DMS79 (cell line): ENCODE results near the gene TMEM131.
"Not testable (repeated sequence)": the region's sequence is repeated elsewhere in the genome, so short reads cannot be mapped to it uniquely, and the experiment has no call there.

Experiments
- DNase-seq: peaks from one replicate; lab custom pipeline; 2025; lab: John Stamatoyannopoulos, UW

Gene TMEM131

GRCh38 chr2:97956753-97957152 is 39.0 kb downstream of the TMEM131 start:
- DNase-seq = not testable (repeated sequence)

DNA sequence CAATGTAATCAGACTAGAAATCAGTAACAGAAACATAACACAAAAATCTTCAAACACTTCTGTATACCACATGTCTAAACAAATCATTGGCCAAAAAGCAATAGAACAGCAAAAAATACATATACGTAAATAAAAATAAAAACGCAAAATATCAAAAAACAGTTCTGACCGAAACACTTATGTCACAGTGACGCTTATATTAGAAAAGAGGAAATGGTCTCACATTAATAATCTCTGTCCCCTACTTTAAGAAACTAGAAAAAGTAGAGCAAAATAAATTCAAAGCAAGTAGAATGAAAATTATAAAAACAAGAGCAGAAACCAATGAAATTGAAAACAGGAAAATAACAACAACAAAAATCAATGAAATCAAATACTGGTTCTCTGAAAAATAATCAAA is 41.9 kb downstream of the TMEM131 start:
- DNase-seq = no peak

DNA sequence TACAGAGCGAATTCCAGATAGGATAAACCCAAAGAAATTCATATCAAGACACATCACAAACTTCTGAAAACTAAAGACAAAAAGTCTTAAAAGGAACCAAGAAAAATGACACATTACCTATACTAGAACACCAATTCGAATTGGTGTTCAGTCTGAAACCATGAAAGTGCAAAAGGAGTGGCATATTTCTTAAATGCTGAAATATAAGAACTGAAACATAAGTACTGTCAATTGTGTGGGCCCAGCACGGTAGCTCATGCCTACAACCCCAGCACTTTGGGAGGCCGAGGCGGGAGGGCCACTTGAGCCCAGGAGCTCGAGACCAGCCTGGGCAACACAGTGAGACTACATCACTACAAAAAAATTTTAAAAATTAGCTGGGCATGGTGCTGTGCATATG is 43.4 kb downstream of the TMEM131 start:
- no peak for DNase-seq

- DNase-seq = no peak
Observed at GRCh38 chr2:97951155-97951680, 44.5 kb downstream of the TMEM131 start.

- no peak for DNase-seq
Observed at GRCh38 chr2:97950329-97951154, 45.2 kb downstream of the TMEM131 start.

GRCh38 chr2:97948926-97949325 is 46.8 kb downstream of the TMEM131 start:
- DNase-seq = no peak

- no peak for DNase-seq
Observed at GRCh38 chr2:97945791-97946190, 50.0 kb downstream of the TMEM131 start.

DNA sequence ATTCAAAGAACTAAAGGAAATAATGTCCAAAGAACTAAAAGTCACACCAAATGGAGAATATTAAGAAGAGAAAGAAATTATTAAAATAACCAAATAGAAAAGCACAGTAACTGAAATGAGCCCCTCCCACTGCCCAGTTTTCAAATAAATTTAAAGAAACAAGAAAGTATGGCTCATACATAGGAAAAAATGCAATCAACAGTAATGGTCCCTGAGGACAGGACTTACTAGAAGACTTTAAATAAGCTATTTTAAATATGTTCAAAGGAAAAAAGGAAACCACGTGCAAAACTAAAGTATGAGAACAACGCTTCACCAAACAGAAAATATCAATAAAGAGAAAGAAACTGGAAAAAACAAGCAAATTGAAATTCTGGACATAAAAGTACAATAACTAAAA is 58.9 kb downstream of the TMEM131 start:
- DNase-seq = no peak

DNA sequence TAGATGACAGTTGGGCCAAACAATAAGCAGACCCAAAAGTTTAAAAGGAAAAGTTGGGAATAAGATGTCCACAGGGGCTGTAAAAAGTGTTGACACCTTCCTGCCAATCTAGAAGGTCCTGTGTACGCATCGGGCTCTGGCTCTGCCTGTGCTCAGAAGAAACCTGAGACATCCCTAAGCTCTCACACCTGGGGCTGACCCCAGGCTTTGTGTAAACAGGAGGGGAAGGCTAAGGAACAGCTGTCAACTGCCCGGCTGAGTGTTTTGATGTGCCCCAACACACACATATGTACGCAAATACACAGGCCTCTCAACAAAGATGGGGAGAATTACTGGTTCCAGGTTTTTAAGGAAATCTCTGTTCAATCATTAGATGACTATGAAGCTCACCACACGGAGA is 59.5 kb downstream of the TMEM131 start:
- peak; percentile 72 for DNase-seq

- DNase-seq = no peak
Observed at GRCh38 chr2:97935719-97936161, 60.0 kb downstream of the TMEM131 start.

DNA sequence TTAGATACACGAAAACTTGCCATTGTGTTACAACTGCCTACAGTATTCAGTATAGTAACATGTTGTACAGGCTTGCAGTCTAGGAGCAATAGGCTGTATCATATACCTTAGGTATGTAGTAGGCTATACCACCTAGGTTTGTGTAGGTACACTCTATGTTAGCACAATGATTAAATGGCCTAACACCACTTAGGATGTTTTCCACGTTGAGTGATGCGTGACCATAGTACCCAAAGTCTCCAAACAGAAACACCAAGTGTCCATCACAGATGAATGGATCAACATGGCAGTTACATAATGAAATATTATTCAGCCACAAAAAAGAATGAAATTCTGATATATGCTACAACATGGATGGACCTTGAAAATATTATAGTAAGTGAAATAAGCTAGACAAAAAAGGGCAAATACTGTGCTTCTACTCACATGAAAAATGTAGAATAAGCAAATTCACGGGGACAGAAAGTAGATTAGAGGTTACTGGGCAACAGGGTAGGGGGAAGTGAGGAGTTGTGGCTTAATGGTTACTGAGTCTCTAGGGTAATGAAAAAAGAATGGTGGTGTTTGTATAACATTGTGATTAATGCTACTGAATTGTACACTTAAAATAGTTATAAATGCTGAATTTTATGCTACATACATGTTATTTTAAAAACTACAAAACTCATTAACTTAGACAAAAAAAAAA is 62.6 kb downstream of the TMEM131 start:
- DNase-seq = no peak

DNA sequence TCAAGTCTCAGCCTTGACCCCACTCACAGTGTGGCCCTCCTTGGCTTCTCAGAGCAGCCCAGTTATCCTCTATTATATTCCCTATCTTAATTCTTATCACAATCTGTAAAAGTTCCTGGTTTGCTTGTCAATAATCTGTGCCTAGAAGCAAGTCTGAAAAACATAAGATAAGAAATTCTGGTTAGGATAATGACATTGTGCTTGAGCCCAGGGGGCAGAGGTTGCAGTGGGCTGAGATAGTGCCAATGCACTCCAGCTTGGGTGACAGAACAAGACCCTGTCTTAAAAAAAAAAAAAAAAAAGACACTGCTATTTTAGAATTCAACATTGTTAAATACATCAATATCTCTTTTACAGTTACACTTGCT is 63.9 kb downstream of the TMEM131 start:
- DNase-seq = no peak

- DNase-seq = no peak
Observed at GRCh38 chr2:97931118-97931857, 64.5 kb downstream of the TMEM131 start.

GRCh38 chr2:97928591-97928990 is 67.2 kb downstream of the TMEM131 start:
- DNase-seq = no peak

DNA sequence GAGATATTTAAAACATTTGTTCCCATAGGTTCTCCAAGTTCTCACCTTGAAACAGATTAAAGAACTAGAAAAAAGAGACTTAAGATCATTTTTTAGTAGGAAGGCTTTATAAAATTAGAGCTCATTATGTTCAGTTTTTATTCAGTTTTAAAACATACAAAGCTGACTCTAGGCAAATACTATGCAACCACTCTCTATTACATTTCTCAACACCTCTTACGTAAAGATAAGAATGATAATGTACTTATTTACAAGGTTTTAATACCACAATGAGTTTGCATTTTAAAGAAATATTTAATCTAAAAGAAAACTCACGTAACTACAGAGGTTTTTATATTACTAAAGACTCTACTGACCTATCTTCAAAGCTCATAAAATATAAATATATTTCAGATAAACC is 68.8 kb downstream of the TMEM131 start:
- no peak for DNase-seq

DNA sequence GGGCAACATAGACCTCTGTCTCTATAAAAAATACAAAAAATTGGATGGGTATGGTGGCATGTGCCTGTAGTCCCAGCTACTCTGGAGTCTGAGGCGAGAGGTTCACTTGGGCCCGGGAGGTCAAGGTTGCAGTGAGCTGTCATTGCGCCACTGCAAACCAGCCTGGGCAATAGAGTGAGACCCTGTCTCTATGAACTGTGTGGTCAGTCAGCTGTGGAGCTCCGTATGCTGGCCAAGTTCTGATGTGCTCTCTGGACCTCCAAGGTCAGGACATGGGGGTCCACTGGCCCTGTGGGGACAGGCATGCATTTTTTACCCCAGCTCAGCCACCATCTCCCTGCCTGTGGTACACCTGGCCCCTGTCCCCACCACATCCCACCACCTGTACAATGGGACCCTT is 71.6 kb downstream of the TMEM131 start:
- no peak for DNase-seq

GRCh38 chr2:97919858-97920257 is 75.9 kb downstream of the TMEM131 start:
- no peak for DNase-seq

DNA sequence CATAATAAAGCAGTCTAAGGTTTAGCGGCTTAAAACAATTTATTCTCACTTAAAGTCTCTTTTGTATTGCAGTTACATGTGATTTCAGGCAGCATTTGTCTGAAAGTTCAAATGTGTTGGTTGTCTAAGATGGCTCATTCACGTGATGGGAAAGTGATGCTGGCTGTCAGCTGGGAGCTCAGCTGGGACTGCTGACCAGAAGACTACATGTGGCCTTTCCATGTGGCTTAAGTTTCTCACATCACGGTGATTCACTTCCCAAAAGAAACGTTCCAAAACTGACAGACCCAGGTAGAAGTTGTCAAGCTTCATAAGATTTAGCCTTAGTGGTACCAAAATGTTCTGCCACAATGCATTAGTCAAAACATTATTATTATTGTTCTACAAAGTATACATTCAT is 76.9 kb downstream of the TMEM131 start:
- no peak for DNase-seq

DNA sequence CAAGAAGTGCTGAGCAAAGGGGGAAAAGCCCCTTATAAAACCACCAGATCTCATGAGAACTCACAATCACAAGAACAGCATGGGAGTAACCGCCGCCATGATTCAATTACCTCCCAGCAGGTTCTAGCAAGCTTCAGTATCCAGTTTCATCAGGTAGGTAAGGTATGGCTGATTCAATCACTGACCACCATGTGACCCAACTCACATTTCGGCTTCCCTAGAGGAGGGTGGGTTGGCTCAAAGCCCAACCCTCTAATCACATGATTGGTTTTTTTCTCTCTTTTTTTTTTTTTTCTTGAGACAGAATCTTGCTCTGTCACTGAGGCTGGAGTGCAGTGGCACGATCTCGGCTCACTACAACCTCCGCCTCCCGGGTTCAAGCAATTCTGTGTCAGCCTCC is 78.1 kb downstream of the TMEM131 start:
- not testable (repeated sequence) for DNase-seq

DNA sequence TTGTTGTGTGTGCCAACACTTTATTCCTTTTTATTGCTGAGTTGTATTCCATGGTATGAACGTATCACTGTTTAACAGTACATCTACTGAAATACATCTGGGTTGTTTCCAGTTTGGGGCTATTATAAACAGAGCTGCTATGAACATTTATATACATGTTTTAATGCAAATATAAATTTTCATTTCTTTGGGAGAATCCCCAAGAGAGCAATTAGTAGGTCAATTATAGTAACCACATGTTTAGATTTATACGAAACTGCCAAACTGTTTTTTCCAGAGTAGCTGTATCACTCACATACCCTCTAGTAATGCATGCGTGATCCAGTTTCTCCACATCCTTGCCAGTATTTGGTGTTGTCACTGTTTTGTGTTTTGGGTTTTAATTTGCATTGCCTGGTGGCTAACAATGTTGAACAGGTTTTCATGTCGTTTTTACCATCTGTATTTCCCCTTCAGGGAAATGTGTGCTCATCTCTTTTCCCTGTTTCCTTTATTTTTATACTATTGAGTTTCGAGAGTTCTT is 81.0 kb downstream of the TMEM131 start:
- DNase-seq = no peak

GRCh38 chr2:97913846-97914245 is 81.9 kb downstream of the TMEM131 start:
- DNase-seq = no peak

- DNase-seq = no peak
Observed at GRCh38 chr2:97911922-97912575, 83.7 kb downstream of the TMEM131 start.
